Activated T-cell treated with anti-CD3 and anti-CD28 coated beads, Interleukin-2, amount 50 U/mL, for 48 hours (primary cell): ENCODE data around the gene TRIOBP.
A peak's percentile ranks its signal among the peaks of the same experiment; 100 is the strongest.

Experiments
- DNase-seq, 2 experiments: peaks; one replicate each; pipeline ENCODE4 v3.0.0-alpha.2; 2020

Gene TRIOBP

DNA sequence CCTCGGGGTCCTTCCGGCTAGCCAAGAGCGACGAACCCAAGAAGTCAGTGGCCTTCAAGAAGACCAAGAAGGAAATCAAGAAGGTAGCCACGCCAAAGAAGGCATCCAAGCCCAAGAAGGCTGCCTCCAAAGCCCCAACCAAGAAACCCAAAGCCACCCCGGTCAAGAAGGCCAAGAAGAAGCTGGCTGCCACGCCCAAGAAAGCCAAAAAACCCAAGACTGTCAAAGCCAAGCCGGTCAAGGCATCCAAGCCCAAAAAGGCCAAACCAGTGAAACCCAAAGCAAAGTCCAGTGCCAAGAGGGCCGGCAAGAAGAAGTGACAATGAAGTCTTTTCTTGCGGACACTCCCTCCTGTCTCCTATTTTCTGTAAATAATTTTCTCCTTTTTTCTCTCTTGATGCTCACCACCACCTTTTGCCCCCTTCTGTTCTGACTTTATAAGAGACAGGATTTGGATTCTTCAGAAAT, 109.0 kb downstream of the TRIOBP start:
- DNase-seq: no peak

DNA sequence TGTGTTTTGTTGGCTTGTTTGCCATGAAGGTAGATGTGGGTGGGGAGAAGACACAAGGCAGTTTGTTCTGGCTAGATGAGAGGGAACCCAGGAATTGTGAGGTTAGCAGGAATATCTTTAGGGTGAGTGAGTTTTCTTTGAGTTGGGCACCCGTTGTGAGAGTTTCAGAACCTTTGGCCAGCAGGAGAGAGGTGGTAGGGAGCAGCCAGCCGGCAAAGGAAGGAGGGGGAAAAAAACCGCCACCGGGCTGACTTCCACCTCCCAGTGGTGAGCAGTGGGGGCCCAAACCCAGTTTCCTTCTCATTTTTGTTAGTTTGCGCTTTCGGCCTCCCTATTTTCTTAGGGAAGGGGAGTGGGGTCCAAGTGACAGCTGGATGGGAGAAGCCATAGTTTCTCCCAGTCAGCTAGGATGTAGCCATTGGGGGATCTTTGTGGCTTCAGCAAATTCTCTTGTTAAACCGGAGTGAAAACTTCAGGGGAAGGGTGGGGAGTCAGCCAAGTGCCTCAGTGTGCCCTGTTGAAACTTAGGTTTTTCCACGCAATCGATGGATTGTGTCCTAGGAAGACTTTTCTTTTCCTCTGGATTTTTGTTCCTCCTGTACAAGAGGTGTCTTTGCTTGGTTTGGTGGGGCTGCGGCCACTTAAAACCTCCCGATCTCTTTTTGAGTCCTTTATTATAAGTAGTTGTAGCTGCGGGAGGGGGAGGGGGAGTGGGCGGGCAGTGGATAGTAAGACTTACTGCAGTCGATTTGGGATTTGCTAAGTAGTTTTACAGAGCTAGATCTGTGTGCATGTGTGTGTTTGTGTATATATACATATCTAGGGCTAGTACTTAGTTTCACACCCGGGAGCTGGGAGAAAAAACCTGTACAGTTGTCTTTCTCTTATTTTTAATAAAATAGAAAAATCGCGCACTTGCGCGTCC, 109.8 kb downstream of the TRIOBP start:
- DNase-seq: no peak

DNA sequence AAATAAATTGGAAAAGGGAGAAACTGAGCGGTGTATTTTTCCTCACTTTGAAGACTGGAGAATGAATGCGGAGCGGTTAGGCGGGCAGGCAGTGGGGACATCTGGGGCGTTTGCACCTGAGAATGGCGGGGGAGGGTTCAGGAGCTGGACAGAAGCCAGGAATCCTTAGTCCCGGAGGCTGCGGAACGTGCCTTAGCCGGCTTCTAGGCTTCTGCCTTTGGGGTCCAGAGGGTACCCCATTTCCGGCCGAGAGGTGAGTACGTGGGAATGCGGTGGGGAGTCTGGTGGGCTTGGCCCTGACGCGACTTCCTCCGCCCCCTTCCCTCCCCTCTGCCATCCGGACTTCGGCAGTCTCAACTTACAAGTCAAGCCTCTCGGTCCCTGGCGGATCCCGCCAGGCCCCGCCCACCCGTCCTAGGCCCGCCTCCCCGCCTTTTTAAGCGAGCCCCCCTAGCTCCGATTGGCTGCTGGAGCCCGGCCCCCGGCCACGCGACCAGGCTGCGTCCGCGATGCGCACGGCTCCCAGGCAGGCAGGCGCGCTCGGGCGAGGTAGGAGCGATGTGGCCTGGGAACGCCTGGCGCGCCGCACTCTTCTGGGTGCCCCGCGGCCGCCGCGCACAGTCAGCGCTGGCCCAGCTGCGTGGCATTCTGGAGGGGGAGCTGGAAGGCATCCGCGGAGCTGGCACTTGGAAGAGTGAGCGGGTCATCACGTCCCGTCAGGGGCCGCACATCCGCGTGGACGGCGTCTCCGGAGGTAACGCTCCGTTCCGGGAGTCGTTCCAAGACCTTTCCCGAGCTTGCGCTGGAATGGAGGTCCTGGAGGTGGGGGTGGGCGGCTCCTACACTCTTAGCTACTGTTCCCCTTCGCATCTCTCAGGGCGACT, 110.8 kb downstream of the TRIOBP start, which contains the start of gene GCAT:
TSS of gene GCAT (plus strand) at position 525 of the 884 bp plus-strand sequence. CDS start at position 559, 34 bp downstream.
- peak; percentile 94 for DNase-seq

DNA sequence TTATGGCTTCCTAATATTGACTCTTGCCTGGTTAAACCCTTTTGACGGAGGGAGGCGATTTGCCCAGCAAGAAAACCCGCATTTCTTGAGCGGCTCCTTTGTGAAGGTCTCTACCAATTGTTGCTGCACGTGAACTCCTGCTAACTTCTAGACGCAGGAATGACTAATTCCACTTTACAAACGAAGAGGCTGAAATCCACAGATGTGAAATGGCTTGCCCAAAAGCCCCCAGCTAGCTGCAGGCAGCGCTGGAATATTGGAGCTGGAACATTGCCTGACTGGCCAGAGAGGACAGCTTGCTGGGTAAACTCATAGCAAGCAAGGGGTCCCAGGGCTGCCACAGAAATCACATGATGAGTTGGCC, 111.4 kb downstream of the TRIOBP start:
- no peak for DNase-seq

DNA sequence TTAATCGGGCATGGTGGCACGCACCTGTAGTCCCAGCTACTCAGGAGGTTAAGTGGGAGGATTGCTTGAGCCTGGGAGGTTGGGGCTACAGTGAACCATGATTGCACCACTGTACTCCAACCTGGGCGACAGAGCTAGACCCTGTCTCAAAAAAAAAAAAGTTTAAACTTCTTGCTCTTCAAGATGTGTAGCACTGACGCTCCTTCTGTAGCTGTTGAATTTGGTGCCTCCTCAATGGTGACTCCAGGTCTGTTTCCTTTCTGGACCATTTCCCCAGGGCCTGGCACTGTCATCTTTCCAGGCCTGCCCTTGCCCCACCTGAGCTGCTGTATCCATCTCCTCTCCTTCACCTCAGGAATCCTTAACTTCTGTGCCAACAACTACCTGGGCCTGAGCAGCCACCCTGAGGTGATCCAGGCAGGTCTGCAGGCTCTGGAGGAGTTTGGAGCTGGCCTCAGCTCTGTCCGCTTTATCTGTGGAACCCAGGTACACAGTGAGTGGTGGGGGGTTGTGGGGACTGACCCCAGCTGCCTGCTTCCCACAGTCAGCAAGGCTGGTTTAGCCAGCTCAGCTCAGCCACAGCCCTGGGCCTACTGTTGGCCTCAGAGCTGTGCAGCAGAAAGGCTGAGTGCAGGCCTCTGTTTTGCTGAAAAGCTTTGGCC, 113.0 kb downstream of the TRIOBP start:
- DNase-seq: no peak

DNA sequence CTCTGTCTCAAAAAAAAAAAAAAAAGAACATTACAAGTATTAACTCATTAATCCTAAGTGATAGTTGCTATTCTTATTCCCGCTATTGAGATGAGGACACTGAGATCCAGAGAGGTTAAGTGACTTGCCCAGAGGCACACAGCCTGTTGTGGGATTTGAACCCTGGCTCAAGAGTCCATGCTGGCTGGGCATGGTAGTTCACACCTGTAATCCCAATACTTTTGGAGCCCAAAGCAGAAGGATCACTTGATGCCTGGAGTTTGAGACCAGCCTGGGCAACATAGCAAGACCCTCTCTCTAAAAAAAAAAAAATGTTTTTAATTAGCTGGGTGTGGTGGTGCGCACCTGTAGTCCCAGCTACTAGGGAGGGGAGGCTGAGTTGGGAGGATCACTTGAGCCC, 115.0 kb downstream of the TRIOBP start:
- no peak for DNase-seq

DNA sequence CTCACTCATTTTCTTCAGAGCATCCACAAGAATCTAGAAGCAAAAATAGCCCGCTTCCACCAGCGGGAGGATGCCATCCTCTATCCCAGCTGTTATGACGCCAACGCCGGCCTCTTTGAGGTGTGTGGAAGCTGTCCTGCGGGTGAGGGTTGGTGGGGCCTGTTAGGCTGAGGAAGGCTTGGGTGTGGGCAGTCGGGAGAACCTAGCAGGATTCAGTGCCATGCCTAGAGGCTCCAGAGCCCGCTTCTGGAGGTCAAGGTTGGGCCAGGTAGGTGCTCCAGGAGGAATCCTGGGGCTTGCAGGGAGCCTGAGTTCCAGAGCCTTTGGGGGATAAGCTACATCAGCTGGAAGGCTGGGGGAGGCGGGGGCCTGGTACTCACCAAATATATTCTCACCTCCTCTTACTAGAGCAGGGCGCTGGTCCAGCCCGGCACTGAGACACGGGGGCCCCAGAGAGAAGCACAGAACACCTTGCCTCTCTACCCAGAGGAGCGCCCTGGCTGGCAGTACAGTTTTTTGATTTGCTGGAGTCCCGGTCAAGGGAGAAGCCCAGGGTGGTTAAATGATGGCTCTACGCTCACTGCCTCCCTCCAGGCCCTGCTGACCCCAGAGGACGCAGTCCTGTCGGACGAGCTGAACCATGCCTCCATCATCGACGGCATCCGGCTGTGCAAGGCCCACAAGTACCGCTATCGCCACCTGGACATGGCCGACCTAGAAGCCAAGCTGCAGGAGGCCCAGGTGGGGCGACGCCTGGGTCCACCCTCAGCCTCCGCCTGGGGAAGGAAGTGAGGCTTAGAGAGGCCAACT, 116.2 kb downstream of the TRIOBP start:
- DNase-seq: no peak

DNA sequence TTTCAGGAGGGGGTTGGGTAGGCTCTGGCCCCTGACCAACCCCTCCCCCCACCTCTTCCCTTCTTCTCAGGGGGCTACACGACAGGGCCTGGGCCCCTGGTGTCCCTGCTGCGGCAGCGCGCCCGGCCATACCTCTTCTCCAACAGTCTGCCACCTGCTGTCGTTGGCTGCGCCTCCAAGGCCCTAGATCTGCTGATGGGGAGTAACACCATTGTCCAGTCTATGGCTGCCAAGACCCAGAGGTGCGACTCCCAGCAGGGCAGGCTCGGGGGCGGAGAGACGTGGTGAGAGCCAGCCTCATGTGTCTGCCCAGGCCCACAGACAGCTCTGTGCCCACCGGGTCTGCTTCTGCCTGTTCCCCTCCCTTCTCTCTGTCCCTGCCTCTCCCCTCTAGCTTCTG, 118.7 kb downstream of the TRIOBP start:
- DNase-seq: no peak

DNA sequence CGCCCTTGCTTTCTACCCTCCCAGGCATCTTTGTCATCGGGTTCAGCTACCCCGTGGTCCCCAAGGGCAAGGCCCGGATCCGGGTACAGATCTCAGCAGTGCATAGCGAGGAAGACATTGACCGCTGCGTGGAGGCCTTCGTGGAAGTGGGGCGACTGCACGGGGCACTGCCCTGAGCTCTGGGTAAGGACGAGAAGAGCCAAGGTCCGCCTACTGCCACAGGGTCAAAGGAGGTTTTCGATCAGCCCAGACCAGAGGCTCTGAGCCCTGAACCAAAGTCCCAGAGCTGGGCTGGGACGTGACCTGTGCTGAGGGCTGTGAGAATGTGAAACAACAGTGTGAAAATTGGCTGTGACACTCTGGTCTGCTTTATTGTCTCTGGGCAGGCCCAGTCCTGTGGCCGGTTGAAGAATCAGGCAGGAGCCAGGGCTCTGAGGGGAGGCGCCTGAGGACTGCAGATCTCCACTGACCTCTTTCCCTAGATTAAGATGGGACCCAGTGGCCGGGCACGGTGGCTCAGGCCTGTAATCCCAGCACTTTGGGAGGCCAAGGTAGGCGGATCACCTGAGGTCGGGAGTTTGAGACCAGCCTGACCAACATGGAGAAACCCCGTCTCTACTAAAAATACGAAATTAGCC, 119.8 kb downstream of the TRIOBP start:
- no peak for DNase-seq

DNA sequence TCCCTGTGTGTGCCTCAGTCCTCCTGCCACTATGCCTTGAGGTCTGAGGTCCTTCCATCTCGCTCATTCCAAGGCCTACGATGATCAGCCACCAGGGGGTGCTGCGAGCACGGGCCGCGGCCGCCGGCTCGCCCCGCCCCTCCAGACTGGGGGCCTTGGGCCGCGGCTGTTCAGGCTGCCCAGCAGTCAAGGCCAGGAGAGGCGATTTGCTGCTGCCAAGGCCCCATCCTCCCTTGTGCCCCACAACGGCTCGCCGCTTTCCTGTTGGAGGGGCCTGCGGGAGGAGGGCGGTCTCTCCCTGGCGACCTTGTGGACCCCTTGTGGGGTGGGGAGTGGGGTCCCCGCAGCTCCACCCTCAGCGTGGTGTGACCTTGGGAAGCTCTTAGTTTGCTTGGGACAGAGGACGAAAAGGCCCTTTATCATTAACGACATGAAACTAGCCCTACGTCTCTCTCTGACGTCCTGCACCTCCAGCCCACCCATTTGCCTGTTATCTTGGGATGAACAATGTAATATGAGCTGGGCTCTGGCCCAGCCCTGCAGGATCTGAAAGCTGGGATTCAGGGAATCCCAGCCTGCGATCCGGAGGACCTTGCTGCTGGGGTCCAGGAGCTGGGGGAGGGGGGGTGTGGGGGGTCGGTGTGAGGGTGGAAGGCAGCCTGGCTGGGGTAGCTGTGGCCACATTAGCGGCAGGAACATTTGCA, 121.0 kb downstream of the TRIOBP start:
- DNase-seq: peak; percentile 92 to 94

DNA sequence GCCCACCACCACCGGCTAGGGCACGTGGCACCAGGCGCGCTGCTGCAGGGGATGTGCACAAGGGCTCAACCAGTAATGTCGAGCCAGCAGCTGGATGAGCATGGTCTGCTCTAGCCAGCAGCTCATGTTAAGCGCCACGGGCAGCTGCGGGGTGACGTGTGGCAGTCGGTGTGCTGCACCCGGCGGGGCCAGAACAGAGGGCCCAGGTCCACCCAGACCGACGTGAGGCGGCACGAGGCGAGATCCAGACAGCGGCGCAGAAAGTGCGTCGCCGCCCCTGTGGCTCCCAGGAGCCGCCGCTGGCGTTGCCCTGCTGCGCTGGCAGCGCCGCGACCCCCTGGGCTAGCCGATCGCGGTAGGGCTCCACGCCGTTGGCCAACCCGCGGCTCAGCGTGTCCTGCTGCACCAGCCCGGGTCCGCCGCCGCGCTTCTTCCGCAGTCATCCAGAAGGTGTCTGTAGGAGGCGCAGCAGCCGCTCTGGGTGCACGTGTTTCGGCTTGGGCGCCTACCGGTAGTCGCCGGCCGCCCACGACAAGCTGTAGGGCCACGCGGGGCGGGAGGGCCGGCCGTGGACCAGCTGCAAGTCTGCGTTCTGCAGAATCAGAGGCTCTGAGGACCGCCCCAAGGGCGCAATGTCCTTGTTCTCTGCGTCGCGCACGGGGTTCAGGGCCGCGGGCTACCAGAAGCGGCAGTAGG, 121.7 kb downstream of the TRIOBP start:
- DNase-seq: peak; percentile 75 to 80

DNA sequence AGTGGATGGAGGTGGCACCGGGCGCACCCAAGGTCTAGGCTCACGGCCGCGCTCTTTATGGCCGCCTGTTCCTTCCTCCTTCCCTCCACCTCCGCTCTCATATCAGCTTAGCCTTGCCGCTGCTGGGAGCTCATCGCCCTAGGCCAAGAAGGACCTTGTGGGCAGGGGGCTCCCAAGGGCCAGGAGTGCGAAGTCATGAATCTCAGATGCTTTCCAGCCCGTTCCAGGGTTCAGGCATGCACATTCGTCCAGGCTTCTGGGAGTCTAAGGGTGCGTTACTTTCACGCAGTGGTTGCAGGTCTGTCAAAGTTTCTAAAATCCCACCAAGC, 122.2 kb downstream of the TRIOBP start:
- DNase-seq: no peak

DNA sequence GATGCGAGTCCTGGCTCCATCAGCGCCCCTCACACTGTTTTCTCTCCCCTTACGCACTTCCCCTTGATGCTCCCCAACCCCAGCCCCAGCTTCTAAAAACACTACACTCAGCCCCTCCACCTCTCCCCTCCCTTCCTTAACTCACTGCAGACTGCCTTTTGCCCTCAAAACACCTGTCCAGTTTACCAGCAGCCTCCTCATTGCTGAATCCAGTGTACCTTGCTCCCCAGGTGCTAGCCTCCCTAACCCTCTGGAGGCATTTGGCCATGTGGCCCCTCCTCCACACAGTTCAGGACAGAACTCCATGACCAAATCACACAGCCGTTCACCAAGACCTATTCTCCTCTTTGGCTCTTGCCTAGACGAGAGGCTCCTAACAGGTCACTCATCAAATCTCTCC, 123.5 kb downstream of the TRIOBP start:
- DNase-seq: no peak

DNA sequence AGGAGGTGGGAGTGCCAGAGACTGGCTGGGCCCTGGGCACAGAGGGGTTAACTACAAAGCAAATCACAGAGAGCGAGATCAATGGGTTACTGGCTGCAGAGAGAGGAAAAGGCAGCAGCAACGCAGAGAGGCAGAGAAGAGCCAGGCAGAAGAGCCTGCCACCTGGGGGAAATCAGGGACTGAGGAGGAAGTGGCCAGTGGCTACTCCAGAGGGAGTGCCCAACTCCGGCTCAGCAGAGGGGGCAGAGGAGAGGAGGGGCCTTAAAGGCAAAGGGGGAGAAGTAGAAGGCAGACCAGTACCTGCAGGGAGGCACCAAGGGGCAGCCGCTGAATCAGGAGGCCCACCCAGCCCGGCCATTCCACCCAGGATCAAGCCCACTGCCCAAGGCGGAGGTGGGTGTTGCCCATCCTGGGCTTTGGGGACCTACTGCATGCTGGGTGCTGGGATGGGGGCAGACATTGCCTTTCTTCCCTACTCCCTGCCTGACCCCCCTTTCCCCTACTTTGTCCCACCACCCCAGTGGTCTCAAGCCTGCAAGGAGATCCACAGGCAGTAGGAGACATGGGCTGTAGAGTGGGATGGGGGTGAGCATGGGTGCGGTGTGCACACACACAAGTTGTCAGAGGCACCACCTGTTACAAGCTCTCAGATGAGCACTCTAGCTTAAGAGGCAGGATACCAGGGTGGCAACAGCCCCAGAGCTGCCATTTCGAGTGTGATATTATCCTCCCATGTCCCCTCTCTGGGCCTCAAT, 125.4 kb downstream of the TRIOBP start:
- DNase-seq: no peak

DNA sequence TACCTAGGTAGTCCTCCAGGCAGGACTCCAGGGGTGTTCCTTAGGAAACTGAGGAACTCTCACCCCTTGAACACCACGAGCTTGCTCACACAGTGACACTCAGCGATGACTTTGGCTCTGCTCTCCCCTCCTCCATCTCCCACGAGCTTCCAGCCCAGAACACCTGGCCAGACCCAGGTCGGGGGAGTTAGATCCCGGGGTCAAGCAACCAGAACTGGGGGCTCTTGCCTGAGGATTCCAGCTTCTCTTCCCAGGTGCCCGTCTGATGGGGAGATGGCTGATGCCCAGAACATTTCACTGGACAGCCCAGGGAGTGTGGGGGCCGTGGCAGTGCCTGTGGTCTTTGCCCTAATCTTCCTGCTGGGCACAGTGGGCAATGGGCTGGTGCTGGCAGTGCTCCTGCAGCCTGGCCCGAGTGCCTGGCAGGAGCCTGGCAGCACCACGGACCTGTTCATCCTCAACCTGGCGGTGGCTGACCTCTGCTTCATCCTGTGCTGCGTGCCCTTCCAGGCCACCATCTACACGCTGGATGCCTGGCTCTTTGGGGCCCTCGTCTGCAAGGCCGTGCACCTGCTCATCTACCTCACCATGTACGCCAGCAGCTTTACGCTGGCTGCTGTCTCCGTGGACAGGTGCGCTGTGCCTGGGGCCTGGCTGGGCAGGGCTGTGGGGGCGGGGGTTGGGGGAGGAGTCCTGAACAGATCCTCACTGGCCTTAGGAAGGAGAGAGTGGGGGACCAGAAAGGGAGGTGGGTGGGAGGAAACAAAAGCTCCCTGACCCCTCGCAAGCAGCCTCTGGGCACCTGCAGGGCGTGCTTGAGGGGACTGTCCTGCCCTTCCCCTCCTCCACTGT, 126.5 kb downstream of the TRIOBP start, which contains the start of gene GALR3:
TSS of gene GALR3 (plus strand) at position 249 of the 852 bp plus-strand sequence. CDS start at position 274, 25 bp downstream.
- no peak for DNase-seq

DNA sequence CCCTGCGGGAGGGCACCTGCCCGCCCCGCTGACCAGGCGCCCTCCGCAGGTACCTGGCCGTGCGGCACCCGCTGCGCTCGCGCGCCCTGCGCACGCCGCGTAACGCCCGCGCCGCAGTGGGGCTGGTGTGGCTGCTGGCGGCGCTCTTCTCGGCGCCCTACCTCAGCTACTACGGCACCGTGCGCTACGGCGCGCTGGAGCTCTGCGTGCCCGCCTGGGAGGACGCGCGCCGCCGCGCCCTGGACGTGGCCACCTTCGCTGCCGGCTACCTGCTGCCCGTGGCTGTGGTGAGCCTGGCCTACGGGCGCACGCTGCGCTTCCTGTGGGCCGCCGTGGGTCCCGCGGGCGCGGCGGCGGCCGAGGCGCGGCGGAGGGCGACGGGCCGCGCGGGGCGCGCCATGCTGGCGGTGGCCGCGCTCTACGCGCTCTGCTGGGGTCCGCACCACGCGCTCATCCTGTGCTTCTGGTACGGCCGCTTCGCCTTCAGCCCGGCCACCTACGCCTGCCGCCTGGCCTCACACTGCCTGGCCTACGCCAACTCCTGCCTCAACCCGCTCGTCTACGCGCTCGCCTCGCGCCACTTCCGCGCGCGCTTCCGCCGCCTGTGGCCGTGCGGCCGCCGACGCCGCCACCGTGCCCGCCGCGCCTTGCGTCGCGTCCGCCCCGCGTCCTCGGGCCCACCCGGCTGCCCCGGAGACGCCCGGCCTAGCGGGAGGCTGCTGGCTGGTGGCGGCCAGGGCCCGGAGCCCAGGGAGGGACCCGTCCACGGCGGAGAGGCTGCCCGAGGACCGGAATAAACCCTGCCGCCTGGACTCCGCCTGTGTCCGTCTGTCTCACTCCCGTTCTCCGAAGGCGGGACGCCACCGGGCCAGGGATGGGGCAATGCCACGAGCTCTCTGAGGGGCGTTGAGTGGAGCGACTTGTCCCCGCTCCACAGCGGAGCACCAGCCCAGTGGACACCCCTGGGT, 128.1 kb downstream of the TRIOBP start:
- DNase-seq: peak; percentile 40 to 56
